OCI-LY7 (cell line): ENCODE data around the gene AAR2. TPM values are rescaled to one million over a fixed set of nuclear protein-coding genes. Genes with fewer than 3 reads are reported as not detected.

Experiments
- BruUV-seq: library from RNA; stranded (reverse); fragments of 400-500 nt; replicated peaks from 2 replicates; lab custom pipeline; 2021; lab: Mats Ljungman, UMichigan
- CTCF ChIA-PET: fragments of 300-600 bp; sonication (Branson Sonifier 250); formaldehyde crosslinking; loops from one replicate; lab custom pipeline; 2022; ENCODE audit warnings: antibody characterized with exemption; ENCODE audit not compliant: unreplicated experiment; lab: Charles Lee
- POLR2A ChIA-PET: fragments of 300-600 bp; sonication (Branson Sonifier 250); formaldehyde crosslinking; loops from one replicate; lab custom pipeline; 2022; ENCODE audit warnings: antibody characterized with exemption; lab: Charles Lee
- DNase-seq: peaks from one replicate; pipeline ENCODE4 v3.0.0-alpha.2; 2015; ENCODE audit warnings: low spot score
- H2AFZ ChIP-seq: fragments of 200-600 bp; sonication (generic), shearing (Covaris generic); 2 replicates; pipeline ENCODE4 v1.6.1; 2014; ENCODE audit warnings: mild to moderate bottlenecking, antibody characterized with exemption, low read length, moderate library complexity
- H3K27ac ChIP-seq: fragments of 200-600 bp; sonication (generic); 2 replicates; pipeline ENCODE4 v1.5.1; 2014; ENCODE audit warnings: mixed run types, low read depth, mild to moderate bottlenecking, moderate library complexity, low read length, inconsistent platforms; ENCODE audit not compliant: poor library complexity, severe bottlenecking
- H3K36me3 ChIP-seq: fragments of 200-600 bp; sonication (generic); 2 replicates; pipeline ENCODE4 v1.6.1; 2014; ENCODE audit warnings: mild to moderate bottlenecking, antibody characterized with exemption, low read length, moderate library complexity, mixed read lengths; ENCODE audit not compliant: insufficient read depth
- H3K4me1 ChIP-seq: fragments of 200-600 bp; sonication (generic); 2 replicates; pipeline ENCODE4 v1.5.1; 2014; ENCODE audit warnings: mild to moderate bottlenecking, low read length; ENCODE audit not compliant: insufficient read depth, poor library complexity, severe bottlenecking
- H3K4me2 ChIP-seq: fragments of 200-600 bp; sonication (generic); 2 replicates; pipeline ENCODE4 v1.6.1; 2014; ENCODE audit warnings: mild to moderate bottlenecking, low read length
- H3K4me3 ChIP-seq: fragments of 200-600 bp; sonication (generic); 2 replicates; pipeline ENCODE4 v1.5.1; 2014; ENCODE audit warnings: mild to moderate bottlenecking, low read depth, low read length; ENCODE audit not compliant: poor library complexity, severe bottlenecking
- H3K79me2 ChIP-seq: fragments of 200-600 bp; sonication (generic); 2 replicates; pipeline ENCODE4 v1.6.1; 2016; ENCODE audit warnings: low read depth, mild to moderate bottlenecking, low read length, moderate library complexity, mixed read lengths; ENCODE audit not compliant: insufficient read depth
- H3K9me2 ChIP-seq: fragments of 200-600 bp; sonication (generic); 2 replicates; pipeline ENCODE4 v1.6.1; 2016; ENCODE audit warnings: mild to moderate bottlenecking, low read length, mixed read lengths; ENCODE audit not compliant: insufficient read depth
- H3K9me3 ChIP-seq: fragments of 200-600 bp; sonication (generic); 2 replicates; pipeline ENCODE4 v1.6.1; 2014; ENCODE audit warnings: mild to moderate bottlenecking, mixed run types, low read length, mixed read lengths
- H4K20me1 ChIP-seq: fragments of 200-600 bp; sonication (generic); 2 replicates; pipeline ENCODE4 v1.6.1; 2014; ENCODE audit warnings: mild to moderate bottlenecking, antibody characterized with exemption, low read length, moderate library complexity, mixed read lengths; ENCODE audit not compliant: insufficient read depth
- EZH2phosphoT487 ChIP-seq: fragments of 200-600 bp; sonication (generic); IDR thresholded peaks from 2 replicates; pipeline ENCODE4 v1.6.1; 2018; ENCODE audit warnings: low read depth, borderline replicate concordance, mild to moderate bottlenecking, mixed run types, antibody characterized with exemption, low read length, moderate library complexity, mixed read lengths
- intact Hi-C: fragments of 100-400 bp; cut with micrococcal nuclease; formaldehyde crosslinking; loops from one replicate; pipeline ENCODE4 v1.10.0; 2022; ENCODE audit not compliant: unreplicated experiment
- total RNA-seq, 2 experiments: library from RNA; depleted of rRNA in 1 of 2; stranded (reverse); fragments of >200 nt in 1 of 2; shearing (Covaris generic) in 1 of 2; gene quantifications; 2 replicates each; pipeline ENCODE4 v1.2.3, GENCODE V29; 2014 to 2022
- TF ChIP-seq, protein P1 (sequence below): fragments of 200-600 bp; sonication (generic); conservative IDR thresholded peaks from 2 replicates; pipeline ENCODE4 v1.5.1; 2014; ENCODE audit warnings: mild to moderate bottlenecking, antibody characterized with exemption, low read length, moderate library complexity, mixed read lengths

The AAR2 gene
- total RNA-seq, 2 experiments from 2014 or later: 20.3 to 26.4 TPM

DNA sequence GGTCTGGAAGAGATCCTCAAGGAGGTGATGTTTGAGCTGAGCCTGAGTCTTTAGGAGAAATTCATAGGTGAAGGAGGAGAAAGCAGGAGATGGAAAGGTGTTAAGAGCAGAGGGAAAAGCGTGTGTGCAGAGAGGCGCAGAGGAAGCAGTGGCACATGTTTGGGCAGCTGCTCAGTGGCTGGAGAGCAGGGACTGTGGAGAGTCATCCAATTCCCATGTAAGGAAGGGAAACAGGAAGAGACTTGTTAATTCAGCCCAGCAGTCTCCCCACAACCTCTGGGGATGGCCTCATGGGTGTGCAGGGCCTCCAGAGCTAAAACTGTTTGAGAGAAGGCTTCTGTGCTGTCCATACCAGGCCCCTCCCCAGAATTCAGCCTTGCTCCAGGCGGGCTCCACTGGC is 16.2 kb downstream of the AAR2 start:
- Histone ChIP-seq H3K27ac (no peak overlapping the region), H4K20me1 (0 out of 2 replicates have a peak, but pooled peaks cover 6% of the 10 kb centered on the region), H3K4me1 (no peaks in the 10 kb centered on the region), H2AFZ (no peak overlapping the region), H3K4me2 (no peak overlapping the region), H3K36me3 (peaks cover 92% of the 10 kb centered on the region), H3K9me2 (no peaks in the 10 kb centered on the region), H3K4me3 (no peak overlapping the region), H3K79me2 (peaks cover 7% of the 10 kb centered on the region; the same call in 1 of the 2 replicates), H3K9me3 (no peaks in the 10 kb centered on the region)
- ChIA-PET POLR2A (no interaction called here), CTCF (no interaction called here)
- TF ChIP-seq EZH2phosphoT487: no peak
- TF ChIP-seq, protein P1, sequence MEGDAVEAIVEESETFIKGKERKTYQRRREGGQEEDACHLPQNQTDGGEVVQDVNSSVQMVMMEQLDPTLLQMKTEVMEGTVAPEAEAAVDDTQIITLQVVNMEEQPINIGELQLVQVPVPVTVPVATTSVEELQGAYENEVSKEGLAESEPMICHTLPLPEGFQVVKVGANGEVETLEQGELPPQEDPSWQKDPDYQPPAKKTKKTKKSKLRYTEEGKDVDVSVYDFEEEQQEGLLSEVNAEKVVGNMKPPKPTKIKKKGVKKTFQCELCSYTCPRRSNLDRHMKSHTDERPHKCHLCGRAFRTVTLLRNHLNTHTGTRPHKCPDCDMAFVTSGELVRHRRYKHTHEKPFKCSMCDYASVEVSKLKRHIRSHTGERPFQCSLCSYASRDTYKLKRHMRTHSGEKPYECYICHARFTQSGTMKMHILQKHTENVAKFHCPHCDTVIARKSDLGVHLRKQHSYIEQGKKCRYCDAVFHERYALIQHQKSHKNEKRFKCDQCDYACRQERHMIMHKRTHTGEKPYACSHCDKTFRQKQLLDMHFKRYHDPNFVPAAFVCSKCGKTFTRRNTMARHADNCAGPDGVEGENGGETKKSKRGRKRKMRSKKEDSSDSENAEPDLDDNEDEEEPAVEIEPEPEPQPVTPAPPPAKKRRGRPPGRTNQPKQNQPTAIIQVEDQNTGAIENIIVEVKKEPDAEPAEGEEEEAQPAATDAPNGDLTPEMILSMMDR: no peak
- intact Hi-C loops: no loop called here
- DNase-seq: no peak
- BruUV-seq: no TSS peak

DNA sequence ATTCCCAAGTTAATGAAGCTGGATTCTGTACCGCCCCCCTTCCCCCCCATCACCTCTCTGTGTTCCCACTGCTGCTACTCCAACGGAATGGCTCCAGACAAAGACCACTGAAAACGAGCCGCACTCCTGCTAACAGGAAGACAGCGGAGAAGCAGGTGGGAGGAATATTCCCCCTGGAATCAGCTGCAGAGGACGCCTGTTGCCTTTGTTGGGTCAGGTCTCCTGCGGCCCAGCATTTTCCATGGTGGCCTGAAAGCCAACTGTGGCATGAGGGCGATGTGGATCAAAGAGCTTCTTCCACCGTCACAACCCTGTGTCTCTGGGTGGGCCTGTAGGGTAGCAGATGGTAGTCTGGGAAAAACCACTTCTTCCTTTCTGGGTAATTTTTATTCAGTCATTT is 16.8 kb downstream of the AAR2 start:
- Histone ChIP-seq H3K4me3 (no peak overlapping the region), H3K4me1 (no peaks in the 10 kb centered on the region), H3K9me3 (no peaks in the 10 kb centered on the region), H3K36me3 (peaks cover 87% of the 10 kb centered on the region), H3K9me2 (no peaks in the 10 kb centered on the region), H4K20me1 (0 out of 2 replicates have a peak, but pooled peaks cover 6% of the 10 kb centered on the region), H3K4me2 (no peak overlapping the region), H2AFZ (no peak overlapping the region), H3K27ac (no peak overlapping the region), H3K79me2 (peaks cover 7% of the 10 kb centered on the region; the same call in 1 of the 2 replicates)
- ChIA-PET CTCF (no interaction called here), POLR2A (no interaction called here)
- no peak for DNase-seq
- no TSS peak for BruUV-seq
- TF ChIP-seq, protein P1: no peak
- TF ChIP-seq EZH2phosphoT487: no peak
- intact Hi-C loops: no loop called here

DNA sequence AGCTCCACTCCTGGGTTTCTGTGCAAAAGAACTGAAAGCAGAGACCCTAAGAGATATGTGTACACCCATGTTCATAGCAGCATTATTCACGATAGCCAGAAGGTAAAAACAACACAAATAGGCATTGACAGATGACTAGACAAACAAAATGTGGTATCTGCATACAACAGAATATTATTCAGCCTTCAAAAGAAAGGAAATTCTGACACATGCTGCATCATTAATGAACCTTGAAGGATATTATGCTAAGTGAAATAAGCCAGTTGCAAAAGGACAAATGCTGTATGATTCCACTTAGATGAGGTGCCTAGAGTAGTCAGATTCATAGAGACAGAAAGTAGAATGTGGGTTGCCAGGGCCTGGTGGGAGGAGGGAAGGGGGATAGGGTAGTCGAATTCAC is 17.8 kb downstream of the AAR2 start:
- 0 out of 2 replicates have a peak, but pooled peaks cover 6% of the 10 kb centered on the region for H4K20me1 ChIP-seq
- no peaks in the 10 kb centered on the region for H3K9me3 ChIP-seq
- H3K27ac ChIP-seq: no peak overlapping the region
- CTCF ChIA-PET: no interaction called here
- no peak overlapping the region for H3K4me3 ChIP-seq
- H3K9me2 ChIP-seq: no peaks in the 10 kb centered on the region
- POLR2A ChIA-PET: no interaction called here
- H3K4me2 ChIP-seq: no peak overlapping the region
- intact Hi-C loops: no loop called here
- H2AFZ ChIP-seq: no peak overlapping the region
- peaks cover 76% of the 10 kb centered on the region for H3K36me3 ChIP-seq
- peaks cover 7% of the 10 kb centered on the region; the same call in 1 of the 2 replicates for H3K79me2 ChIP-seq
- no peaks in the 10 kb centered on the region for H3K4me1 ChIP-seq
- no peak for DNase-seq
- no TSS peak for BruUV-seq
- TF ChIP-seq EZH2phosphoT487: no peak
- TF ChIP-seq, protein P1: no peak
